ENCODE measurements around the gene NSUN2.

The NSUN2 gene

GRCh38 chr5:6553972-6554371 lies 78.9 kb downstream of the NSUN2 start:
- TF ChIP-seq CTCF (IDR thresholded peaks at IDR 0.05; ENCODE audit: borderline replicate concordance, control extremely low read depth, extremely low read depth, insufficient read depth, missing control alignments), result no peak
- in situ Hi-C loops (cut with MboI; ENCODE audit: low sequenced_read_pairs, unreplicated experiment), result no loop called here

GRCh38 chr5:6552612-6553011 lies 80.2 kb downstream of the NSUN2 start:
- TF ChIP-seq CTCF (IDR thresholded peaks at IDR 0.05; ENCODE audit: borderline replicate concordance, control extremely low read depth, extremely low read depth, insufficient read depth, missing control alignments), result no peak
- in situ Hi-C loops (cut with MboI; ENCODE audit: low sequenced_read_pairs, unreplicated experiment), result no loop called here
- no peak for DNase-seq (ENCODE audit: low spot score)

More at GRCh38 chr5:6553972-6554371, 78.9 kb downstream of the NSUN2 start:
- no peak for DNase-seq (ENCODE audit: low spot score)

- DNase-seq (ENCODE audit: low spot score), result no peak
- no peak for TF ChIP-seq CTCF (IDR thresholded peaks at IDR 0.05; ENCODE audit: borderline replicate concordance, control extremely low read depth, extremely low read depth, insufficient read depth, missing control alignments)
These were observed 80.9 kb downstream of the NSUN2 start for GRCh38 chr5:6551955-6552313.

GRCh38 chr5:6551287-6551954 lies 81.4 kb downstream of the NSUN2 start:
- DNase-seq (ENCODE audit: low spot score), result no peak
- no peak for TF ChIP-seq CTCF (IDR thresholded peaks at IDR 0.05; ENCODE audit: borderline replicate concordance, control extremely low read depth, extremely low read depth, insufficient read depth, missing control alignments)
- in situ Hi-C loops (cut with MboI; ENCODE audit: low sequenced_read_pairs, unreplicated experiment), result no loop called here

More at GRCh38 chr5:6551955-6552313, 80.9 kb downstream of the NSUN2 start:
- in situ Hi-C loops (cut with MboI; ENCODE audit: low sequenced_read_pairs, unreplicated experiment), result no loop called here

- DNase-seq (ENCODE audit: low spot score), result no peak
- in situ Hi-C loops (cut with MboI; ENCODE audit: low sequenced_read_pairs, unreplicated experiment), result no loop called here
These were observed 82.2 kb downstream of the NSUN2 start for GRCh38 chr5:6550628-6551027.

More at GRCh38 chr5:6550628-6551027, 82.2 kb downstream of the NSUN2 start:
- TF ChIP-seq CTCF (IDR thresholded peaks at IDR 0.05; ENCODE audit: borderline replicate concordance, control extremely low read depth, extremely low read depth, insufficient read depth, missing control alignments), result no peak

All from GM13976 (cell line).